ENCODE measurements around the gene SLX9. TPM values are rescaled to one million over a fixed set of nuclear protein-coding genes. Genes with fewer than 3 reads are reported as not detected.

SLX9 gene
- total and polyA plus RNA-seq, 2 donors (not counting 1 experiment from before 2014, with no cell fraction given): 11.7 to 15.9 TPM

DNA sequence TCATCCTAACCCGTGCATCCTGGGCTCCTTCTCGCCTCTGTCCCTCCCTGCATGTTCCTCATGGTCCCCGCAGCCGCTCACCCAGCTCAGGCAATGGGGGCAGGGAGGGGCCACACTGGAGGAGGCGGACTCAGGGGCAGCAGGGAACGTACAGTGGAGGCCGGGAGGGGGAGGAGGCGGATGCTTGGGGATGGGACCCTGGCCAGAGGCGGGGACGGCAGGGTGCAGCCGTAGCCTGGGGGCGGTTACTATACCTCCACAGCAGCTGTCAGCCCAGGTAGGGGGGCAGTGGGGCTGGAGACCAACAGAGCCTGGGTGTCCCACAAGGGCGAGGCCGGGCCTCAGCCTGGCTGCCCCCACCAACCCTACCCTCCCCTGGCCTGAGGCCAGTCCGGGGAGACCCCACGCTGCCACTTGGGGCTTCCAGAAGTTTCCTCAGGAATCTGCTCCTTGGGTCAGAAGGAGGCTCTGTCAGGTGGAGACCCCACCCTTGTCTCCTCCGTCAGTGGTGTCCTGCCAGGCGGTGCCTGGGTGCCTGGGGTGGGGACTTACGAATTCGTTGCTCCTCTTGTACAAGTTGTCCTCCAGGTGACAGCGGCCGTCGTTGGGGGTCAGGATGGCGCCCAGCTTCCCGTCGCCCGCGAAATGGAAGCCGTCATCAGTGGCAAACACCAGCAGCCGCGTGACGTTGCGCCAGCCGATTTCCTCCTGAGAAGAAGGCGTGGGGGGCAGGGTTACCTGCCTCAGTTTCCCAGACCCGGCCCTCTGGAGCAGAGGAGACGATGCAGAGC is 39.9 kb upstream of the SLX9 start:
- peaks cover 11 to 81% of the 10 kb centered on the region in 2 experiments for H3K36me3 ChIP-seq (replicated peaks in 1 of 2; ENCODE audit: control extremely low read depth in 1 of 2, control insufficient read depth in 1 of 2, extremely low read depth in 1 of 2, insufficient read depth in 2 of 2, low read length in 1 of 2)
- intact Hi-C loops (cut with micrococcal nuclease): no loop called here
- DNase-seq (no peak), ATAC-seq (ENCODE audit: low read depth) (no peak)
- H3K9ac ChIP-seq (ENCODE audit: low read length): no peak overlapping the region
- no peak overlapping the region for H3K4me3 Mint-ChIP-seq
- no peak overlapping the region for H2AFZ ChIP-seq (ENCODE audit: insufficient read depth, low read depth, low read length, poor library complexity, severe bottlenecking)
- H3K27me3 Mint-ChIP-seq: no peaks in the 10 kb centered on the region
- peaks cover 0 to 3% (median 0%) of the 10 kb centered on the region in 3 donors for H3K9me3 ChIP-seq (ENCODE audit: control extremely low read depth in 1 of 3, control insufficient read depth in 2 of 3, insufficient read depth in 1 of 3, low read length in 2 of 3)
- H3K27me3 ChIP-seq (replicated peaks in 1 of 4; ENCODE audit: control extremely low read depth in 1 of 4, control insufficient read depth in 3 of 4, insufficient read depth in 4 of 4, low read length in 3 of 4): no peaks in the 10 kb centered on the region
- ChIA-PET CTCF (no interaction called here), POLR2A (no interaction called here)
- no peak overlapping the region for H3K27ac ChIP-seq (ENCODE audit: low read length in 2 of 2)
- no peak for TF ChIP-seq EZH2 (IDR thresholded peaks at IDR 0.05; ENCODE audit: borderline replicate concordance, insufficient read depth, low read depth, low read length, poor library complexity, severe bottlenecking)
- TF ChIP-seq, protein P1, sequence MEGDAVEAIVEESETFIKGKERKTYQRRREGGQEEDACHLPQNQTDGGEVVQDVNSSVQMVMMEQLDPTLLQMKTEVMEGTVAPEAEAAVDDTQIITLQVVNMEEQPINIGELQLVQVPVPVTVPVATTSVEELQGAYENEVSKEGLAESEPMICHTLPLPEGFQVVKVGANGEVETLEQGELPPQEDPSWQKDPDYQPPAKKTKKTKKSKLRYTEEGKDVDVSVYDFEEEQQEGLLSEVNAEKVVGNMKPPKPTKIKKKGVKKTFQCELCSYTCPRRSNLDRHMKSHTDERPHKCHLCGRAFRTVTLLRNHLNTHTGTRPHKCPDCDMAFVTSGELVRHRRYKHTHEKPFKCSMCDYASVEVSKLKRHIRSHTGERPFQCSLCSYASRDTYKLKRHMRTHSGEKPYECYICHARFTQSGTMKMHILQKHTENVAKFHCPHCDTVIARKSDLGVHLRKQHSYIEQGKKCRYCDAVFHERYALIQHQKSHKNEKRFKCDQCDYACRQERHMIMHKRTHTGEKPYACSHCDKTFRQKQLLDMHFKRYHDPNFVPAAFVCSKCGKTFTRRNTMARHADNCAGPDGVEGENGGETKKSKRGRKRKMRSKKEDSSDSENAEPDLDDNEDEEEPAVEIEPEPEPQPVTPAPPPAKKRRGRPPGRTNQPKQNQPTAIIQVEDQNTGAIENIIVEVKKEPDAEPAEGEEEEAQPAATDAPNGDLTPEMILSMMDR (IDR thresholded peaks at IDR 0.05): no peak
- no peak overlapping the region for H3K4me2 ChIP-seq (replicated peaks; ENCODE audit: low read depth, low read length, poor library complexity, severe bottlenecking)
- H3K4me3 ChIP-seq (ENCODE audit: control extremely low read depth in 1 of 5, extremely low read depth in 1 of 5, insufficient read depth in 1 of 5, low read depth in 2 of 5, low read length in 4 of 5): no peak overlapping the region
- peaks cover 9% of the 10 kb centered on the region for H3K79me2 ChIP-seq (ENCODE audit: control insufficient read depth, insufficient read depth, low read length)
- WGBS (ENCODE audit: insufficient coverage): 96% methylated on average over 34 of the region's 37 CpGs
- H3K9me3 Mint-ChIP-seq (ENCODE audit: insufficient read depth): no peaks in the 10 kb centered on the region
- H4K20me1 ChIP-seq (ENCODE audit: control insufficient read depth, insufficient read depth, low read length, poor library complexity, severe bottlenecking): peaks cover 61% of the 10 kb centered on the region
- H3K4me1 Mint-ChIP-seq: peaks cover 18% of the 10 kb centered on the region
- H3K27ac Mint-ChIP-seq: no peak overlapping the region
- peaks cover 0 to 9% of the 10 kb centered on the region in 2 donors for H3K4me1 ChIP-seq (ENCODE audit: control insufficient read depth in 2 of 2, insufficient read depth in 2 of 2, low read length in 2 of 2)

DNA sequence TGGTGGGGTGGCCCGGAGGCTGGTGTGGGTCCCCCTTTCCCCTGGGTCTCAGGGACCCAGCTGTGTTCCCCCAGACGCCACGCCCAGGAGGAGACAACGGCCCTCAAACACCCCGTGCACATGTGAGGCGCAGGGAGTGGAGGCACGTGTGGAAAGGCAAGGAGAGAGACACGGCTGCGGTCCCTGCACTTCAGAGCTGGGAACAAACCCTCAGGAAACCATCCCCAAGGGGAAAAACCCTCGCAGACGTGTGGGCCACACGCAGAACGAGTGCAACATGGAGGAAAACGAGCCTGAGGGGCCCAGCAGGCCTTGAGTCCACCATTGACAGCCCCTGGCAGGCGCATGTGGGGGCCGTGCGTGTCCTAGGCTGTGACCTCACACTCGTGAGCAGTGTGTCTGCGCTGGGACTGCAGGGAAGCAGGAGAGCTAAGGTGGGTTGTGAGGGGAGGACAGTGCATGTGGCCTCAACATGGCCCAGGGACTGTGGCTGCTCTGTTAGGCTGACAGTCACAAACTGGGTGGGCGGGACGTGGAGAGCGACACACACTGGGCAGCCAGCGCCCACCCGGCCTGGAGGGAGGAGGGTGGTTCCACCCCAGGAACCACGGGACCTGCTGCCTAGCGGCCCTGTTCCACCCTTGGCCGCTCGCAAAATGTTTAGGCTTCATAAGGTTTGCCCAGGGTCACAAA is 39.1 kb upstream of the SLX9 start:
- no peak overlapping the region for H3K27ac ChIP-seq (ENCODE audit: low read length in 2 of 2)
- no peak for DNase-seq
- H3K27ac Mint-ChIP-seq: no peak overlapping the region
- ATAC-seq (ENCODE audit: low read depth): no peak
- H3K27me3 Mint-ChIP-seq: no peaks in the 10 kb centered on the region
- H3K27me3 ChIP-seq (replicated peaks in 1 of 4; ENCODE audit: control extremely low read depth in 1 of 4, control insufficient read depth in 3 of 4, insufficient read depth in 4 of 4, low read length in 3 of 4): no peaks in the 10 kb centered on the region
- no peaks in the 10 kb centered on the region for H3K9me3 Mint-ChIP-seq (ENCODE audit: insufficient read depth)
- peaks cover 15% of the 10 kb centered on the region for H3K79me2 ChIP-seq (ENCODE audit: control insufficient read depth, insufficient read depth, low read length)
- TF ChIP-seq, protein P1 (IDR thresholded peaks at IDR 0.05): no peak
- TF ChIP-seq EZH2 (IDR thresholded peaks at IDR 0.05; ENCODE audit: borderline replicate concordance, insufficient read depth, low read depth, low read length, poor library complexity, severe bottlenecking): no peak
- CTCF ChIA-PET: interaction anchor here (1.4 kb wide), 1 partner anchor 8 kb away, joined by 4 read pairs; no protein-coding TSS in a partner anchor
- peaks cover 15% of the 10 kb centered on the region for H3K4me1 Mint-ChIP-seq
- peaks cover 0 to 3% (median 0%) of the 10 kb centered on the region in 3 donors for H3K9me3 ChIP-seq (ENCODE audit: control extremely low read depth in 1 of 3, control insufficient read depth in 2 of 3, insufficient read depth in 1 of 3, low read length in 2 of 3)
- no peak overlapping the region for H3K4me3 Mint-ChIP-seq
- H3K9ac ChIP-seq (ENCODE audit: low read length): no peak overlapping the region
- WGBS (ENCODE audit: insufficient coverage): 97% methylated on average over 27 of the region's 28 CpGs
- no peak overlapping the region for H3K4me3 ChIP-seq (ENCODE audit: control extremely low read depth in 1 of 5, extremely low read depth in 1 of 5, insufficient read depth in 1 of 5, low read depth in 2 of 5, low read length in 4 of 5)
- no peak overlapping the region for H2AFZ ChIP-seq (ENCODE audit: insufficient read depth, low read depth, low read length, poor library complexity, severe bottlenecking)
- peaks cover 68% of the 10 kb centered on the region for H4K20me1 ChIP-seq (ENCODE audit: control insufficient read depth, insufficient read depth, low read length, poor library complexity, severe bottlenecking)
- POLR2A ChIA-PET: no interaction called here
- H3K4me1 ChIP-seq (ENCODE audit: control insufficient read depth in 2 of 2, insufficient read depth in 2 of 2, low read length in 2 of 2): peaks cover 0 to 10% of the 10 kb centered on the region in 2 donors
- H3K36me3 ChIP-seq (replicated peaks in 1 of 2; ENCODE audit: control extremely low read depth in 1 of 2, control insufficient read depth in 1 of 2, extremely low read depth in 1 of 2, insufficient read depth in 2 of 2, low read length in 1 of 2): peaks cover 11 to 86% of the 10 kb centered on the region in 2 experiments
- intact Hi-C loops (cut with micrococcal nuclease): no loop called here
- H3K4me2 ChIP-seq (replicated peaks; ENCODE audit: low read depth, low read length, poor library complexity, severe bottlenecking): no peak overlapping the region
